OCI-LY1 (cell line): ENCODE data around the gene C9orf72.

Experiments
- EZH2 ChIP-seq: fragments of 200-600 bp; sonication (generic), shearing (Covaris generic); IDR thresholded peaks from 2 replicates; pipeline ENCODE4 v1.8.0; 2017; ENCODE audit warnings: borderline replicate concordance, mixed run types, mild to moderate bottlenecking, antibody characterized with exemption, low read length, moderate library complexity, mixed read lengths
- TF ChIP-seq, protein P1 (sequence below): fragments of 200-600 bp; sonication (generic), shearing (Covaris generic); IDR thresholded peaks from 2 replicates; pipeline ENCODE4 v1.5.1; 2017; ENCODE audit warnings: mild to moderate bottlenecking, antibody characterized with exemption, low read length, moderate library complexity, mixed read lengths

DNA sequence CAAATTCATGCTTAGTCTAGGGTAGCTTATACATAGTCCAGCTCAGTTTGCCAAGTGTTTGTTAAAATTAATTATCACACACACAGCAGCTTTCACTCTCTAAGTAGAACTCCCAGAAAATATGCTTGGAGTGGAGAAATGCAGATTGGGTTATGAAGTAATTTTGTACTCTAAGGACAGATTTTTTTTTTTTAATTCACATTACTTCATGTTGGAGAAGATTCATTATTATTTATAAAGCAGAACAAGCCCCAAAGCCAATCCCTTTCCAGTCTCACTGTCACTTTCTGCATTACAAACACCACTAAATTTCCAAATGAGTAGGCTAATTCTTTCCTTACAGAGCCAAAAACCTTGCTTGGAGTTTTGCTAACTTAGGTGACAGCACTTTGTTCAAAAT lies 11.7 kb upstream of the C9orf72 start:
- TF ChIP-seq, protein P1, sequence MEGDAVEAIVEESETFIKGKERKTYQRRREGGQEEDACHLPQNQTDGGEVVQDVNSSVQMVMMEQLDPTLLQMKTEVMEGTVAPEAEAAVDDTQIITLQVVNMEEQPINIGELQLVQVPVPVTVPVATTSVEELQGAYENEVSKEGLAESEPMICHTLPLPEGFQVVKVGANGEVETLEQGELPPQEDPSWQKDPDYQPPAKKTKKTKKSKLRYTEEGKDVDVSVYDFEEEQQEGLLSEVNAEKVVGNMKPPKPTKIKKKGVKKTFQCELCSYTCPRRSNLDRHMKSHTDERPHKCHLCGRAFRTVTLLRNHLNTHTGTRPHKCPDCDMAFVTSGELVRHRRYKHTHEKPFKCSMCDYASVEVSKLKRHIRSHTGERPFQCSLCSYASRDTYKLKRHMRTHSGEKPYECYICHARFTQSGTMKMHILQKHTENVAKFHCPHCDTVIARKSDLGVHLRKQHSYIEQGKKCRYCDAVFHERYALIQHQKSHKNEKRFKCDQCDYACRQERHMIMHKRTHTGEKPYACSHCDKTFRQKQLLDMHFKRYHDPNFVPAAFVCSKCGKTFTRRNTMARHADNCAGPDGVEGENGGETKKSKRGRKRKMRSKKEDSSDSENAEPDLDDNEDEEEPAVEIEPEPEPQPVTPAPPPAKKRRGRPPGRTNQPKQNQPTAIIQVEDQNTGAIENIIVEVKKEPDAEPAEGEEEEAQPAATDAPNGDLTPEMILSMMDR = no peak
- no peak for TF ChIP-seq EZH2
